Glomerular visceral epithelial cell (primary cell): ENCODE data around the gene PPP5C.

Experiments used
- DNase-seq: peaks from one replicate; pipeline ENCODE4 v3.0.0-alpha.2; 2016; ENCODE audit errors: extremely low spot score

PPP5C gene

DNA sequence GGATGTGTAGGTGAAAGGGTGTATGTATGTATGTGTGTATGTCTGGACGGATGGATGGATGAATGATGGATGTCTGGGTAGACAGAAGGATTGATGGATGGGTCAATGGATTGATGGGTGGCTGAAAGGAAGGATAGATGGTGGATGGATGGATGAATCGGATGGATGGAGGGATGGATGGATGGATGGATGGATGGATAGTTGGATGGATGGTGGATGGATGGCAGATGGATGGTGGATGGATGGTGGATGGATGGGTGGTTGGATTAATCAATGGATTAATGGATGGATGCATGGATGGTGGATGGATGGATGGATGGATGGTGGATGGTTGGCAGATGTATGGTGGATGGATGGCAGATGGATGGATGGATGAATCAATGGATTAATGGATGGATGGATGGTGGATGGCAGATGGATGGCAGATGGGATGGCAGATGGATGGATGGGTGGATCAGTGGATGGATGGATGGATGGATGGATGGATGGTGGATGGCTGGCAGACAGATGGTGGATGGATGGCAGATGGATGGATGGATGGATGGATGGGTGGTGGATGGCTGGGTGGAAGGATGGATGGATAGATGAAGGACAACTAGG lies 16.5 kb upstream of the PPP5C start:
- no peak for DNase-seq

DNA sequence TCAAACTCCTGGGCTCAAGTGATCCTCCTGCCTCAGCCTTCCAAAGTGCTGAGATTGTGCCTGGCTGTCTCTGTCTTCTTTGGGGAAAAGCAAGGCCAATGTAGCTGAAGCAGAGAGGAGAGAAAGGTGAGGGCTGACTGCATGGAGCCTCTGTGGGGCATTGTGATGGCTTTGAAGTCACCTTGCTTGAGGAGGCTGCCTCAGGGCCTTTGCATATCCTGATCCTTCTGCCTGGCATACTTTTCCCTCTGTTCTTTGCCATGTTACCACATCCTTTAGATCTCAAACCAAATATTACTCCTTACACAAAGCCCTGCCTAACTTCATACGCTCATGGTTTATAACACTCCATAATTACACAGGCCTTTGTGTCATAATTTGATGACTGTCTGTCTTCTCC lies 9.4 kb upstream of the PPP5C start:
- no peak for DNase-seq

- no peak for DNase-seq
These were observed 7.4 kb upstream of the PPP5C start for GRCh38 chr19:46339446-46339845.

DNA sequence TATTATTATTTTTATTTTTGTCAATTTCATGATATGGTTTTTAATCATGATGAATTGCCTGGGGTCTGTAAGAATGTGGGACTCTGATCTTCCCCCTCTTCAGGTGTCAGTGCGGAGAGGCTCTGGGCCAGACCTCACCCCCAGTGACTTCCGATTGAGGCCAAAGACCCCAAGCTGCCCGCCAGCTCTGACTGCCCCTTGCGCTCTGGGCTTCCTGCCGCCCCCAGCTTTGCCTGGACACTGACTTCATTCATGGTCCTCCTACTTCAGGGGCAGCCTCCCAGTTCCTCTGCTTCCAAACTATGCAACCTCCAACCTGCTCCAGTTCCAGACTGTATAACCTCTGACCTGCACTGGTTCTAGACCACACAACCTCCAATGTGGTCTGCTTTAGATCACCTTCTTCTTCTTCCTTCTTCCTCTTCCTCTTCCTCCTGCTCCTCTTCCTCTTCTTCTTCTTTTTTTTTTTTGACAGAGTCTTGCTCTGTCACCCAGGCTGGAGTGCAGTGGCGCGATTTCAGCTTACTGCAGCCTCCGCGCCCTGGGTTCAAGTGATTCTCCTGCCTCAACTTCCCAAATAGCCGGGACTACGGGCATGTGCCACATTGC lies 6.7 kb upstream of the PPP5C start:
- no peak for DNase-seq

- no peak for DNase-seq
These were observed 5.0 kb upstream of the PPP5C start for GRCh38 chr19:46341937-46342336.

GRCh38 chr19:46344363-46344762 lies 2.5 kb upstream of the PPP5C start:
- DNase-seq = no peak

GRCh38 chr19:46345157-46345556 lies 1.7 kb upstream of the PPP5C start:
- DNase-seq = no peak

GRCh38 chr19:46347572-46347883 lies 641 bp downstream of the PPP5C start:
- no peak for DNase-seq

- no peak for DNase-seq
These were observed 1.1 kb downstream of the PPP5C start for GRCh38 chr19:46347985-46348384.

GRCh38 chr19:46349311-46349993 lies 2.6 kb downstream of the PPP5C start:
- DNase-seq = no peak

GRCh38 chr19:46350029-46350757 lies 3.3 kb downstream of the PPP5C start:
- DNase-seq = no peak

GRCh38 chr19:46350758-46351159 lies 3.9 kb downstream of the PPP5C start:
- DNase-seq = no peak

DNA sequence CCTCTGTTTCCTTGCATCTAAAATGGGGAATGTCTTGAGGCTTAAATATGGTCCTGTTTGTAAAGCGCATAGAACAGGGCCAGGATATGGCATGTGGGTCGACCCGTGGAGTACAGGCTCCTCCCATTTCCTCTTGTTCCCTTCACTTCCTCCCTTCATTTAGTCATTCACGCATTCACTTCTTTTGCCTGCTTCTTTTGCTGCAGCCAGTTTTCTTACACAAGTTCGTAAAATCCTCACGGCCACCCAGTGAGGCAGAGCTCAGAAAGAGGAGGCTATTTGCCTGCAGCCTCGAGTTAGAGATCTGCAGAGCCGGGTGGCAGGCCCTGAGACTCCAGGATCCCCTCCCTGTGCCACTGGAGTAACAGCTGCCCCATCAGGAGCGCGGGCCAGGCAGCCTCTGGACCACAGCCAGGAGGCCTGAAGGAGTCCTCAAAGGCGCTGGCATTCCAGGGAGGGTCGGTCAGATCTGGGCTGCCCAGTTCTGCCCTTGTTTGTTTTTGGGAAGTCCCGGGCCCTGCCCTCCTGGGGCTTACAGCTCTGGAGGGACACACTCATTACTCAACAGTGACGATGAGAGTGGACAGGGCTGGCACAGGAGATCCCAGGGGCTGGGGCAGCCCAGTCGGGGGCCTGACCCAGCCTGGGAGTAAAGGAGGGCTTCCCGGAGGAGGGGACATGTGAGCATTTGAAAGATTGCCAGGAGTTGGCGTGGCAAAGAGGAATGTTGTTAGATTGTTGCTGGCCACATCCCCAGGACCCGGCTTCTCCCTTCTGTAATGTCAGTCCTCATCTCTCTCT lies 4.6 kb downstream of the PPP5C start:
- DNase-seq = peak; percentile 82

GRCh38 chr19:46353730-46354528 lies 7.0 kb downstream of the PPP5C start:
- DNase-seq = no peak

GRCh38 chr19:46355234-46356148 lies 8.6 kb downstream of the PPP5C start:
- DNase-seq = no peak

DNA sequence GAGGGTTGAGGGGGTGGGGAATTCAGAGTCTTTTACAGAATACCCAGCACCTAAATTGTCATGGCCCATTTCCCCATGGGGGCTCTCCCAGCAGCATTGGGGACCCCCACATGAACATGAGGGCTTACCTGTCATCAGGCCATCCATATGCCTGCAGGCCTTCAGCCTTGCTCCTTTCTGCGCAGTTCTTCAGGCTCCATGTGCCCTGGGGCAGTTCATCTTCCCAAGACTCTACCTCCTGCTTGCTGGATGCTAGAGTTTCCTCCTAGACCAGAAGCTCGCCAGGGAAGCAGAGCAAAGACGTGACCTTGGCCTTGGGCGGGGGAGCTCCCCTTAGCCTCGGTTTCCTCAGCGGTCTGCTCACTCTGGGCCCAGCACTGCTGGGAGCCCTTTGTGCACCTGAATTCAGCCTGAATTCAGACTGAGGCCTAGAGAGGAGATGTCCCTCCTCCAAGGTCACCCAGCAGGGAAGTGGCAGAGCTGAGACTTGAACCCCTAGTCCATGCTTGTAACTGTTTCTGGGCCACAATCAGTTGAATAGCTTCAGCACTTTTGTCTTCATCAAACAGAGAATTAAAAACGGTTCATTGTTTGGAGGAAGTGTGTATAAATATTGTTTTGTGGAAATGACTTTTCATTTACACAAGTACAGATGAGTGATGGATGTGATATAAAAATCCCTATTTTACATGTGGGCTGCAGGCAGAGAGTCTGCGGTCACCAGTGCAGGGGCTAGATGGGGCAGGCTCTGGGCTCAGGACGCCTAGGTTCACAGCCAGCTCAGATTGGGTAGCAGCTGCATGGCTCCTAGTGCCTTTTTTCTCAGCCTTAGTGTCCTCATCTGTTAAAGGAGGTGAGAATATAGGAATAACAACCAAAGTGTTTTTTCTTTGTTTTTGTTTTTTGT lies 9.5 kb downstream of the PPP5C start:
- DNase-seq = no peak

DNA sequence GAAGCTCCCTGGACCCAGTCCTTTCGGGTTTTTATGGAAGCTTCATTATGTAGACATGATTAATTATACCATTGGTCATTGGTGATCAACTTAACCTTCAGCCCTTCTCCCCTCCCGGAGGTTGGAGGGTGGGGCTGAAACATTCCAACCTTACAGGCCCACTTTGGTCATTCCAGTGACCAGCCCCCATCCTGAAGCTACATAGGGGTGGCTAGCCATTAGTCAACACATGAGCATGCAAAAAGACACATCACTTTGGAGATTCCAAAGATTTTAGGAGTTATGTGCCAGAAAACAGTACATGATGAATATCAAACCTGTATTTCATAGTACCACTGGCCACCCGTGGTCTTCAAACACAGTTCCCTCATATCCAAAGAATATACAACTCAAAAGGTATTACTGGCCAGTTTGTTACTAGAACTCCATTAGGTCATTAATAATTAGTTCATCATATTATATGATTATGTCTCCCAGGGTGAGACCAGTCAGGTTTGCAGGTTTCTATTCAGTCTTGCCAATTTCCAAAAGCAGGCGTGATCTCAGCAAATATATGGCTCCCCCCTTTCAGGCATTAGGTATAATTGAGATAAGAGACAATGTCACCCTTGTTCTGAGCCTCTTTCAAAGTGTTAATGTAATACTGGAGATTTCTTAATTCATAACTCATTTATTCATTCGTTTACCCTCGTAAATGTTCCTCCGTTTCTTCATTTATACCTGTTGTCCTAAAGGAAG lies 11.1 kb downstream of the PPP5C start:
- DNase-seq = peak; percentile 28

DNA sequence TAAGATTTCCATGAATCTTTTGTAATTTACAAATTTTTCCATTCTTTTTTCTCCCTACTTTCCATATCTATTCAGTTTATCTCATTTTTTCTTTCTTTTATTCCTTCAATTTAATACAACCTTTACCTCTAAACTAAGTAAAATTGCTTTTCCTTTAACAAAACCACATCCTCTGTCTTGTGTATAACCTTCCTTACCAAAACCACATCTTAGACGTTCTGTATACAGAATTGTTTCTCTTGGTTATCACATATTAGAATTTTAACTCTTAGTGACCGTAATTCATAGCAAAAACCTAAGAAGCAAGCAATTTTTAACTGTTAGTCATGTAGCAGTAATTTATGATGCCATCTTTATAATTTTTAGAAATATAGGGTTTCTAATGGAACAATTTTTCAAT lies 15.0 kb downstream of the PPP5C start:
- no peak for DNase-seq
